MM.1S (cell line): ENCODE data around the gene RFESD.

Source experiments
- CTCF ChIP-seq: fragments of 300-600 bp; sonication (generic); IDR thresholded peaks from 2 replicates; pipeline ENCODE4 v1.5.1; 2016; ENCODE audit warnings: antibody characterized with exemption, low read length, mixed read lengths
- EZH2 ChIP-seq: fragments of 300-600 bp; sonication (generic); optimal IDR thresholded peaks from 2 replicates; pipeline ENCODE3; 2017; ENCODE audit warnings: low read depth, mild to moderate bottlenecking, antibody characterized with exemption, low read length, mixed read lengths
- EZH2phosphoT487 ChIP-seq: fragments of 300-600 bp; sonication (generic); IDR thresholded peaks from 2 replicates; pipeline ENCODE4 v1.6.1; 2018; ENCODE audit warnings: antibody characterized with exemption, low read length

- TF ChIP-seq CTCF (no peak), EZH2 (no peak), EZH2phosphoT487 (no peak)
Observed at GRCh38 chr5:95638632-95639031, 7.9 kb upstream of the RFESD start.
